NCI-H345 treated with DMSO at 0.1 percent for 48 hours (cell line): ENCODE measurements around the gene CCDC172.

Experiments
- DNase-seq: peaks from one replicate; lab custom pipeline; 2025; ENCODE audit not compliant: unreplicated experiment; lab: John Stamatoyannopoulos, UW

Gene CCDC172

DNA sequence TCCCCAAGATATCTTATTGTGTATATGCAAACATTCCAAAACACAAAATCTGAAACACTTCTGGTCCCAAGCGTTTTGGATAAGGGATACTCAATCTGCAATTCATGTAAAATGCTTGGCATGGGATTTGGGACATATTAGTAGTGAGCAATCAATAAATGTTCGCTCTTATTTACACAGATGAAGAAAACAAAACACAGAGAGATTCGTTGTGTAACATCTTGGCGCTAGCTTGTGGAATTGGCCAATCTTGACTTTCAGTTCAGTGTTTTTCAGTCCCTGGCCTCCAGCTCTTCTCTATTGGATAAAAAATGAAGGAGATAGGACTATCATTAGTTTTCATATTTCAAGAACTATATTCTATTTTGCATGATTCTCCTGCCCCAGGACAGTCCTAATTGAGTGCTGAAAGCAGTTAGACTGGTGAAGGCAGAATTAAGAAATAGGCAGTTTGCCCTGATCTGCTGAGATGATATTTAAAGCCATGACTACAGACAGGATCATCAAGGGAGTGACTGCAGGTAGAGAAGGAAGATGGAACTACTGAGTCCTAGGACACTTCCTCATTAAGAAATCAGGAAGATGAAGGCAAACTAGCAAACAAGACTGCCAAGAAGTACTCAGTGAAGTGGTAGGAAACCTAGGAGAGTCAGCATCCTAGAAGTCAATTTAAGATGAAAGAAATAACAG lies 105.2 kb downstream of the CCDC172 start:
- no peak for DNase-seq
